NCI-H1436 treated with DMSO at 0.1 percent for 48 hours (cell line): ENCODE results near the gene RAB32.
"Not testable (repeated sequence)": the region's sequence is repeated elsewhere in the genome, so short reads cannot be mapped to it uniquely, and the experiment has no call there.

Source experiments
- DNase-seq: peaks from one replicate; lab custom pipeline; 2025; lab: John Stamatoyannopoulos, UW

The RAB32 gene

GRCh38 chr6:146543211-146543939, at the start of gene RAB32:
TSS of gene RAB32 (plus strand) at chr6:146543833. CDS start at chr6:146543872, 39 bp downstream.
- DNase-seq = no peak

- no peak for DNase-seq
Observed at GRCh38 chr6:146498309-146498708, 45.3 kb upstream of the RAB32 start.

GRCh38 chr6:146503096-146503495, 40.5 kb upstream of the RAB32 start:
- no peak for DNase-seq

GRCh38 chr6:146515212-146515611, 28.4 kb upstream of the RAB32 start:
- DNase-seq = no peak

DNA sequence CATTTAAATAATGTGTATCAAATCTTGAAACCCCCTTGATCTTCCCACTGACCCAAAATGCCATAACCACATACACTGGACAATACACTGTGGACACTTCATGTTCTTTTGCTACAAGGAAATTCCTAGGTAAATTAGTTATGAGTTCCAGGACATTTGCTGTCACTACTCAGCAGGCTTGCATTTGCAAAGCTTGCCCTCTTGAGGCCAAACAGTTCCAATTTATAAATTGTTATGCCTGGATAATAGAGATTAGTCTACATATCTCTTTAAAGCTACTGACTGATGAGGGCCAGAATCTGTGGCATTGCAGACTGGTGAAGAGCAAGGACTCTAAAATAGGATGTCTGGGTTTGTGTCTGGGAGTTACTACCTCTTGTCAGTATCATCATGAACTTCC, 17.4 kb upstream of the RAB32 start:
- DNase-seq = no peak

- DNase-seq = no peak
Observed at GRCh38 chr6:146532702-146533101, 10.9 kb upstream of the RAB32 start.

DNA sequence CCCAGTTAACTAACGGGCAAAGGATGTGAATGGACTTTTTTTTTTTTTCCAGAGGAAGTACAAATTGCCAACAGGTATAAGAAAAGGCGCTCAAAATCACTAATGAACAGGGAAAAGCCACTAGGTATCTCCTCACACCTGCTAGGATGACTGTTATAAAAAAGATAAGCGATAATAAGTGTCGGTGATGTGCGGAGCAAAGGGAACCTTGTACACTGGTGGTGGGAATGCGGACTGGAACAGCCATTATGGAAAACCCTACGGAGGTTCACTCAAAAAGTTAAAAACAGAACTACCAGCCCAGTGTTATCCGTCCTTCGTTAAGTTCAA, 787 bp upstream of the RAB32 start:
- no peak for DNase-seq

DNA sequence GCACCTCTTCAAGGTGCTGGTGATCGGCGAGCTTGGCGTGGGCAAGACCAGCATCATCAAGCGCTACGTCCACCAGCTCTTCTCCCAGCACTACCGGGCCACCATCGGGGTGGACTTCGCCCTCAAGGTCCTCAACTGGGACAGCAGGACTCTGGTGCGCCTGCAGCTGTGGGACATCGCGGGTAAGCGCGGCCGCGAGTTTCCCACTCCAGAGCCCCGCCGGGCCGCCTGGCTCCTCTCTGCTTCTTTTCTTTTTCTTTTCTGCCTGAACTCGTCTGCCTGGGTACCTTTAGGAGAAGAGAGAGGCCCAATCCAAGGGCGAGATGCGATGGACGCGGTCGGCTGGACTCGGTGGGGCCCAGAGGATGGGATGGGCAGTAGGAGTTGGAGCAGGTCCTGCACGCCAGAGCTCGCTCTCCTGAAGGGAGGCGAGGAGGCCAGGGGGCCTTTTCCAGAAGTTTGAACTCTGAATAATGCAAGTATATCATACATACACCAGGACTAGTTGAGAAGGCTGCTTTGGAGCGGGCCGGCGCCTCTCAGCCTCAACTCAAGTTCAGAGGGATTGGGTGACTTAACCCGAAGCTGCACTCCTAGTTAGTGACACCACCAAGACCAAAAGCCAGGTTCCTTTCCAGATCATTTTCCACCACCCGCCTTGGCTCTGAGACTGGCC, 445 bp downstream of the RAB32 start:
- no peak for DNase-seq

DNA sequence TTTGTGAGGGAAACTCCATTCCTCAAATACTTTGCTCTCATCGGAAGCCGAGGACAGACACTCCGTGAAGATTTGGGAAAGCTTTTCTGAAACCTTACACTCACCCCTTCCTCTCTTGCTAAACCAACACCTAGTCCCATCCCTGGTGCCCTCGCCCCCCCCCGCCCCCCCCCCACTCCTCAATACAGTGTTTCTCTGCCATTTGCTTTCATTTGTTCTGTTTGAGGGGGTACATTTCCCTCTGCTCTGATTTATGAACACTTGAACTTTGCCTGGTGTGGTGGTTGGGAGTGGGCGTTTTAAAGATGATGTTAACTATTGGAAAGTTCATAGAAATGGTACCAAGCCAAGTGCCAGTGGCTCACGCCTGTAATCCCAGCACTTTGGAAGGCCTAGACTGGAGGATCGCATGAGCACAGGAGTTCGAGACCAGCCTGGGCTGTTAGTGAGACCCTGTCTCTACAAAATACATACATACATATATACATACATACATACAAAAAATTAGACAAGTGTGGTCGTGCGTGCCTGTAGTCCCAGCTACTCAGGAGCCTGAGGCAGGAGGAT, 1.1 kb downstream of the RAB32 start:
- DNase-seq = no peak

DNA sequence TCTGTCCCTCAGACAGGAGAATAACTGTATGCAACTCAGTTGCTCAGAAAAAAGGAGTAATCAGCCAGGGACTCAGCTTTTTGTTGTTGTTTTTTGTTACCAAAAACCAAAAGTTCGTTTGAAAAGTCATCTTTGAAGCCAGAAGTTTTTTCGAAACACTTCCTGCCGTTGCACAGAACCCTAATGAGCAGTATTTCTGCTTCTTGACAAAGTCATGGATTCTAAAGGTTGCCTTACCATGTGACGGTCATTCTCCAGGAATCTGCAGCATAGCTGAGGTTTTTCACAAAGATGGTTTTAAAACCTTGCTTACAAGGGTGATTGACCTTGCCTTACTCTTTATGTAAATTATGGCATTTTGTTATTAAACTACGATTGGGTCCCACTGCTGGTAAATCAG, 1.9 kb downstream of the RAB32 start:
- DNase-seq = no peak

- no peak for DNase-seq
Observed at GRCh38 chr6:146546443-146547043, 2.9 kb downstream of the RAB32 start.

DNA sequence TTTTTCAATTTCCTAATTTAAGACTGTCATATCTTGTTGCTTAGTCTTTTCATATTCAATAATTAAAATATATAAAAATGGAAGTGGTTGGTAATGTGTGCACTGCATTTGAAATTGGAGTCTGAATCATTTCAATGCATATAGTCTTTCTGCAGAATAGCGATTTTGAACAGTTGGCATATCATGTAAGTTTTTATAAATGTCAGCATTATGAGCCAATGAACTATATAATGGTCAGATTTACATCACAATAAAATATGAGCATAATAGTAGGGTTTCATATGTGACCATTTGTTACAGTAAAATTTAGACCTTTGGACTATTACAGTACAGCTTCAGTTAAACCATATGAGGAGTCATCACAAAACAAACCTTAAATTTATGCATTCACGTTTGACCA, 4.3 kb downstream of the RAB32 start:
- DNase-seq = no peak

GRCh38 chr6:146548898-146549374, 5.3 kb downstream of the RAB32 start:
- no peak for DNase-seq

GRCh38 chr6:146550911-146551310, 7.3 kb downstream of the RAB32 start:
- DNase-seq = no peak

DNA sequence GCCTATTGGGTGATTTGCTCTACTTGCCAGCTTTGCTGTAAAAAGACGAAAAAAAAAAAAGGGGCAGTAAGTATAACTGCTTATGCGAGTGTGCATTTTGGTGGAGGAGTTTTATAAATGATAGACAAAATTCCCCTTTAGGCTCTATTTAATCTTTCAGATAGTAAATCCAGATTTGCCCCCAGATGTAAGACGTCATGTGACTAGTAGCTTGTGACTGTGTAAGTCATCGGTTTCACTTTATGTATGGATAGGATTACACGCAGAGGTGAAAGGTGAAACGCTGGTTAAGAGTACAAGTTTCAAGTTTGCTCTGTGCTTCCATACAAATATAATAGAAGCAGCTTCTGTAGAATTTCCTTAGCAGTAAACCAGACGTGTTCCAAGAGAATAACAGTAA, 7.9 kb downstream of the RAB32 start:
- DNase-seq = no peak

DNA sequence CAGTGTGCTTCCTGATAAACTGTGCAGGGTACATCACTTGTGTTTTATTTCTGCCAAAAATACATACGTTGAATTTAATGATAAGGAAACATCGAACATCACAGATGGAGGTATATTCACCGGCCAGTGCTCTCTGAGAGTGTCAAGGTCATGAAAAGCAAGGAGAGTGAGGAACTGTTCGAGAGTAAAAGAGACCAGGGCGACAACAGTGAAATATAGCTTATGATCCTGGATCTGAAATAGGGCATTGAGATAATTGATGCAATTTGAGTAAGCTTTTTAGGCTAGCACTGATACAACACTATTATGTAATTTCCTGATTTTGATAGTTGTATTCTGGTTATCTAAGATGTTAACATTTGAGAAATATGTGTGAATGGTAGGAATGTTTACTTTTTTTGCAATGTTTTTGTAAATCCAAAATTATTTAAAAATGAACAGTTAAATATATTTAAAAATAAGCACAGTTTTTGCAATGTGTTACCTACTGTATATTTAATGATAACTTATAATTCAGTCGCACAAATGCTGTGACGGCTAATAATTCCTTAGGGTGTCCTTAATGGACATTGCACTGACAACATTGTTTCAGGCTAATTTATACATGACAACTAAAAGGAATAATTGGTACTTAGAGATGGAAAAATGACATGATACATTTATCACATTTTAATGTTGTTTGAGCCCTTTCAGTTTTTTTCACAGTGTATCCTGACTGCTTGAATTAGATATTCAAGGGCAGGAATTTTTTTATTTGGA, 9.9 kb downstream of the RAB32 start:
- DNase-seq = no peak

DNA sequence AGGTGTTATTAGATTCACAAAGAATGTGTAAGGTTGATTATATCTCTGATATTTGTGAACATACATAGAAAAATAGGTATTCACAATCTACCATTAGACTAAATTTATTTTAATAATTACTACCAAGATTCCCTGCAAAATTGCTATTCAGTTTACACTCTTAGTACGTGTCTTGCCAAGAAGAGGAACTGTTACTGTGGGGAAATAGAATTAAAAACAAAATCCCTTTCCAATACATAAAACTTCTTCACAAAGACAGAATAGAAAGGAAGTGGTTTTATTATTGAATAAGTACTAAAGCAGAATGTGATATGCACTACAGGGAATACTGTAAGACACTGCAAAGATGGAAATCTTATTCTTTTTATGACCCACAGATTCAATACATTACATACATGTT, 17.0 kb downstream of the RAB32 start:
- DNase-seq = no peak

DNA sequence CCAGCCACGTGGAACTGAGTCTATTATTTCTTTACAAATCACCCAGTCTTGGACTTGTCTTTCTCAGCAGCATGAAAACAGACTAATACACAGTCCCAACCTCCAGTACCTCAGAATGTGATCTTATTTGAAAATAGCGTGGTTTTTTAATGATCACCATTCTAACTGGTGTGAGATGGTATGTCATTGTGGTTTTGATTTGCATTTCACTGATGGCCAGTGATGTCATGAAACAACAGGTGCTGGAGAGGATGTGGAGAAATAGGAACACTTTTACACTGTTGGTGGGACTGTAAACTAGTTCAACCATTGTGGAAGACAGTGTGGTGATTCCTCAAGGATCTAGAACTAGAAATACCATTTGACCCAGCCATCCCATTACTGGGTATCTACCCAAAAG, 23.0 kb downstream of the RAB32 start:
- not testable (repeated sequence) for DNase-seq

GRCh38 chr6:146568619-146569018, 25.0 kb downstream of the RAB32 start:
- not testable (repeated sequence) for DNase-seq

DNA sequence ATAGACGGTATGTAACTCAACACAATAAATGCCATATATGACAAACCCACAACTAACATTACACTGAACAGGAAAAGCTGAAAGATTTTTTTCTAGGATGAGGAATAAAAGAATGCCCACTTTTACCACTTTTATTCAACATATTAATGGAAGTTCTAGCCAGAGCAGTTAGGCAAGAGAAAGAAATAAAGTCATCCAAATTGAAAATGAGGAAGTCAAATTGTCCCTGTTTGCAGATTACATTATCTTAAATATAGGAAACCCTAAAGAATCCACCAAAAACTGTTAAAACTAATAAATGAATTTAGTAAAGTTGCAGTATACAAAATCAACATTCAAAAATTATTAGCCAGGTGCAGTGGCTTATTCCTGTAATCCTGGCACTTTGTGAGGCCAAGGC, 30.6 kb downstream of the RAB32 start:
- DNase-seq = no peak

DNA sequence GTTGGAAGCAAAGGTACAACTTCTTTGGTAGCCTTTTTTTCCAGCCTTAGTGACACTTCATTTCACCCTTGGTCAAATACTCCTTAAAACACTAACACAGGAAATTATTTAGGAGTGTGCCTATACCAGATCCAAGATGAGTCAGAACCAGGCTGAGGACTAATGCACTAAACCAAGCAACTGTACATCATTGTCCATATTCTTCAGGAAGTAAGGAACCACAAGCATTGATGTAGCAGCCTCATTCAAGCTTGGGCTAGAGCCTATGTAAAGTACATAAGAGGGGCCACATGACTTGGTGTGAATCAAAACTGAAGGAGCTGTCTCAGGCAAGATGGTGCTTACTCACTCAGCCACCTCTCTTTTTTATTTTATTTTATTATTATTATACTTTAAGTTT, 34.4 kb downstream of the RAB32 start:
- no peak for DNase-seq

DNA sequence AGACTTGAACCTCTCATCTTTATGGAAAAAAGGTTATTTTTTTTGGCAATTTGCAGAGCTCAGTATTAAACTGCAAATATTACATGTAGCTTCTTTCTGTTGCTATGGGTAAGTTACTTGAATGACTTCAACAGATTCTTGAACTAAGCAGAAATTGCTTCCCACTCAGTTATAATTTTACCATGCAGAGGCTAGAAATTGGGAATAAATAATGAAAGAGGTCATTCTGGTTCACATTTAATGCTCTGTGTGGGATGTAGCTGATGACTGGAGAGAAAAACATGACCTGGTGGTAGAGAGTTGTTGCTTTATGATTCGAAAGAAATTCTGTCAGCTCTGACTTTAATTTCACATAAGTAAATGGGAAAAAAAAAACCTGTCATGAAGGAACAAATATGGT, 38.3 kb downstream of the RAB32 start:
- no peak for DNase-seq
